Keratinocyte (primary cell): ENCODE results near the gene SSR1. TPM values are rescaled to one million over a fixed set of nuclear protein-coding genes. Genes with fewer than 3 reads are reported as not detected.
A peak's percentile ranks its signal among the peaks of the same experiment; 100 is the strongest.

Source experiments
- DNase-seq: peaks from one replicate; pipeline ENCODE4 v3.0.0-alpha.2; 2011; ENCODE audit warnings: low read depth, missing footprints, low spot score
- FAIRE-seq: peaks from 2 replicates; lab custom pipeline; 2011; peaks lifted over from hg19 to GRCh38; lab: Jason Lieb, UNC
- H2AFZ ChIP-seq: 2 replicates; pipeline ENCODE4 v1.6.0; 2012; ENCODE audit warnings: low read length, control low read depth, inconsistent platforms; ENCODE audit not compliant: control insufficient read depth
- H3K27ac ChIP-seq: 2 replicates; pipeline ENCODE4 v1.5.1; 2011; ENCODE audit warnings: low read length; ENCODE audit not compliant: control insufficient read depth, insufficient read depth
- H3K27me3 ChIP-seq: 3 replicates; pipeline ENCODE4 v1.6.0; 2011; ENCODE audit warnings: low read length; ENCODE audit not compliant: control insufficient read depth, insufficient read depth; ENCODE audit errors: extremely low read depth
- H3K36me3 ChIP-seq, 2 experiments: 2 replicates in 1 of 2; 3 replicates in 1 of 2; pipeline ENCODE4 v1.5.1; 2011; ENCODE audit warnings: low read length in 2 of 2, mild to moderate bottlenecking in 1 of 2; ENCODE audit not compliant: control insufficient read depth in 2 of 2, insufficient read depth in 2 of 2; ENCODE audit errors: extremely low read depth in 1 of 2
- H3K4me1 ChIP-seq: 3 replicates; pipeline ENCODE4 v1.5.1; 2011; ENCODE audit warnings: low read length; ENCODE audit not compliant: control insufficient read depth, insufficient read depth; ENCODE audit errors: extremely low read depth
- H3K4me2 ChIP-seq: 3 replicates; pipeline ENCODE4 v1.6.0; 2011; ENCODE audit warnings: low read depth, low read length; ENCODE audit not compliant: control insufficient read depth, insufficient read depth; ENCODE audit errors: extremely low read depth
- H3K4me3 ChIP-seq, 3 experiments: fragments of 200-600 bp in 1 of 3; sonication (generic) in 1 of 3; 2 replicates in 2 of 3; 3 replicates in 1 of 3; pipeline ENCODE4 v1.5.1; 2011 to 2016; ENCODE audit warnings: low read length in 3 of 3, mild to moderate bottlenecking in 3 of 3, control low read depth in 2 of 3, inconsistent platforms in 1 of 3, low read depth in 1 of 3, mixed read lengths in 1 of 3, mixed run types in 1 of 3, moderate library complexity in 1 of 3; ENCODE audit not compliant: control insufficient read depth in 2 of 3, insufficient read depth in 2 of 3; ENCODE audit errors: extremely low read depth in 1 of 3
- H3K79me2 ChIP-seq: 2 replicates; pipeline ENCODE4 v1.6.0; 2012; ENCODE audit warnings: low read length; ENCODE audit not compliant: control insufficient read depth, insufficient read depth
- H3K9ac ChIP-seq: 3 replicates; pipeline ENCODE4 v1.6.0; 2011; ENCODE audit warnings: low read length; ENCODE audit not compliant: control insufficient read depth, insufficient read depth; ENCODE audit errors: extremely low read depth
- H3K9me1 ChIP-seq: 3 replicates; pipeline ENCODE4 v1.6.0; 2011; ENCODE audit warnings: low read length; ENCODE audit not compliant: control insufficient read depth, insufficient read depth; ENCODE audit errors: extremely low read depth
- H3K9me3 ChIP-seq: 2 replicates; pipeline ENCODE4 v1.5.1; 2012; ENCODE audit warnings: low read depth, low read length; ENCODE audit not compliant: control insufficient read depth
- H4K20me1 ChIP-seq: 3 replicates; pipeline ENCODE4 v1.6.0; 2011; ENCODE audit warnings: low read length; ENCODE audit not compliant: control insufficient read depth, insufficient read depth; ENCODE audit errors: extremely low read depth
- EZH2 ChIP-seq: IDR thresholded peaks from one replicate; pipeline ENCODE4 v1.6.1; 2012; ENCODE audit warnings: inconsistent platforms, mild to moderate bottlenecking, low read length, moderate library complexity
- dilution Hi-C: fragments of 300-500 bp; cut with MboI; formaldehyde crosslinking; loops from one replicate; pipeline ENCODE4 v1.7.0; 2020; ENCODE audit warnings: low sequenced_read_pairs; ENCODE audit not compliant: extremely low pct_ligation_motif_present
- polyA plus RNA-seq, 5 experiments: library from polyadenylated mRNA; depleted of rRNA in 3 of 5; stranded (reverse) in 3 of 5; stranded (forward) in 1 of 5; unstranded in 1 of 5; fragments of >200 nt; gene quantifications; 1 replicate in 1 of 5; 2 replicates in 3 of 5; 3 replicates in 1 of 5; pipeline versions ENCODE4 v1.2.1 to v1.2.3, GENCODE V29; 2011 to 2012; ENCODE audit warnings: missing spikeins in 2 of 5, low read depth in 1 of 5, low replicate concordance in 1 of 5
- TF ChIP-seq, protein P1 (sequence below), 3 experiments: IDR thresholded peaks in 1 of 3; conservative IDR thresholded peaks in 1 of 3; optimal IDR thresholded peaks in 1 of 3; 2 replicates in 2 of 3; 3 replicates in 1 of 3; pipeline versions ENCODE3 to v1.5.1; 2011; ENCODE audit warnings: low read length in 3 of 3, mild to moderate bottlenecking in 3 of 3, moderate library complexity in 2 of 3, control low read depth in 1 of 3, inconsistent platforms in 1 of 3; ENCODE audit not compliant: insufficient read depth in 2 of 3; ENCODE audit errors: extremely low read depth in 1 of 3

SSR1 gene
- polyA plus RNA-seq, 1 donor (not counting 4 experiments of a cell fraction or from before 2014, with no cell fraction given), result 188 TPM

GRCh38 chr6:7238900-7239589 lies 74.0 kb downstream of the SSR1 start:
- no peak for TF ChIP-seq EZH2
- TF ChIP-seq, protein P1, sequence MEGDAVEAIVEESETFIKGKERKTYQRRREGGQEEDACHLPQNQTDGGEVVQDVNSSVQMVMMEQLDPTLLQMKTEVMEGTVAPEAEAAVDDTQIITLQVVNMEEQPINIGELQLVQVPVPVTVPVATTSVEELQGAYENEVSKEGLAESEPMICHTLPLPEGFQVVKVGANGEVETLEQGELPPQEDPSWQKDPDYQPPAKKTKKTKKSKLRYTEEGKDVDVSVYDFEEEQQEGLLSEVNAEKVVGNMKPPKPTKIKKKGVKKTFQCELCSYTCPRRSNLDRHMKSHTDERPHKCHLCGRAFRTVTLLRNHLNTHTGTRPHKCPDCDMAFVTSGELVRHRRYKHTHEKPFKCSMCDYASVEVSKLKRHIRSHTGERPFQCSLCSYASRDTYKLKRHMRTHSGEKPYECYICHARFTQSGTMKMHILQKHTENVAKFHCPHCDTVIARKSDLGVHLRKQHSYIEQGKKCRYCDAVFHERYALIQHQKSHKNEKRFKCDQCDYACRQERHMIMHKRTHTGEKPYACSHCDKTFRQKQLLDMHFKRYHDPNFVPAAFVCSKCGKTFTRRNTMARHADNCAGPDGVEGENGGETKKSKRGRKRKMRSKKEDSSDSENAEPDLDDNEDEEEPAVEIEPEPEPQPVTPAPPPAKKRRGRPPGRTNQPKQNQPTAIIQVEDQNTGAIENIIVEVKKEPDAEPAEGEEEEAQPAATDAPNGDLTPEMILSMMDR (optimal IDR thresholded peaks at IDR 0.05 in 1 of 3, IDR thresholded peaks at IDR 0.05 in 1 of 3, conservative IDR thresholded peaks at IDR 0.05 in 1 of 3; ENCODE audit: extremely low read depth in 1 of 3, insufficient read depth in 2 of 3, low read length in 3 of 3), result peak; percentile 73 to 89 (median 80)
- peaks cover 18 to 30% of the 10 kb centered on the region in 2 experiments for H3K36me3 ChIP-seq
- H4K20me1 ChIP-seq, result peaks cover 3% of the 10 kb centered on the region
- H3K27me3 ChIP-seq, result no peaks in the 10 kb centered on the region
- no peak overlapping the region for H3K4me2 ChIP-seq
- no peaks in the 10 kb centered on the region for H3K9me3 ChIP-seq
- H3K4me3 ChIP-seq, result no peak overlapping the region
- H3K9ac ChIP-seq, result no peak overlapping the region
- H3K4me1 ChIP-seq, result peaks cover 23% of the 10 kb centered on the region
- H3K9me1 ChIP-seq, result no peaks in the 10 kb centered on the region
- dilution Hi-C loops, result no loop called here
- H3K27ac ChIP-seq, result peak overlapping the region; percentile 1
- DNase-seq (peak; percentile 35), FAIRE-seq (no peak)
- peaks cover 15% of the 10 kb centered on the region for H3K79me2 ChIP-seq
- H2AFZ ChIP-seq, result no peak overlapping the region

GRCh38 chr6:7238526-7238899 lies 74.5 kb downstream of the SSR1 start:
- Histone ChIP-seq H3K9me1 (no peaks in the 10 kb centered on the region), H3K9me3 (no peaks in the 10 kb centered on the region), H4K20me1 (peaks cover 3% of the 10 kb centered on the region), H3K4me3 (no peak overlapping the region), H3K9ac (no peak overlapping the region), H2AFZ (no peak overlapping the region), H3K79me2 (peaks cover 18% of the 10 kb centered on the region), H3K4me1 (peaks cover 23% of the 10 kb centered on the region), H3K27ac (no peak overlapping the region), H3K36me3 (peaks cover 22 to 31% of the 10 kb centered on the region in 2 experiments), H3K4me2 (no peak overlapping the region), H3K27me3 (no peaks in the 10 kb centered on the region)
- dilution Hi-C loops, result no loop called here
- FAIRE-seq, result no peak
- no peak for DNase-seq
- TF ChIP-seq EZH2, result no peak
- TF ChIP-seq, protein P1 (optimal IDR thresholded peaks at IDR 0.05 in 1 of 3, IDR thresholded peaks at IDR 0.05 in 1 of 3, conservative IDR thresholded peaks at IDR 0.05 in 1 of 3; ENCODE audit: extremely low read depth in 1 of 3, insufficient read depth in 2 of 3, low read length in 3 of 3), result no peak
